GM10266 (cell line): Measurements from ENCODE around the gene EIF4A3.

Experiments
- DNase-seq: peaks from one replicate; pipeline ENCODE4 v3.0.0; 2012; ENCODE audit errors: extremely low spot score
- CTCF ChIP-seq: IDR thresholded peaks from 2 replicates; pipeline ENCODE4 v1.5.1; 2012; ENCODE audit warnings: mild to moderate bottlenecking, low read depth; ENCODE audit not compliant: control insufficient read depth, insufficient read depth; ENCODE audit errors: missing control alignments

Gene EIF4A3

GRCh38 chr17:80133626-80133970 is 13.3 kb downstream of the EIF4A3 start:
- DNase-seq: no peak
- no peak for TF ChIP-seq CTCF

GRCh38 chr17:80132906-80133625 is 13.9 kb downstream of the EIF4A3 start:
- DNase-seq: no peak
- TF ChIP-seq CTCF: no peak

- no peak for DNase-seq
- no peak for TF ChIP-seq CTCF
Measured at GRCh38 chr17:80130992-80131391, 15.9 kb downstream of the EIF4A3 start.

- DNase-seq: no peak
- TF ChIP-seq CTCF: no peak
Measured at GRCh38 chr17:80129006-80129565, 17.8 kb downstream of the EIF4A3 start.

- no peak for TF ChIP-seq CTCF
- DNase-seq: no peak
Measured at GRCh38 chr17:80126449-80126715, 20.5 kb downstream of the EIF4A3 start.

GRCh38 chr17:80125656-80126448 is 21.1 kb downstream of the EIF4A3 start:
- no peak for DNase-seq
- no peak for TF ChIP-seq CTCF
